HG03575 (cell line): Measurements from ENCODE around the gene AP1G2.
A peak's percentile ranks its signal among the peaks of the same experiment; 100 is the strongest.
"Not testable (repeated sequence)": the region's sequence is repeated elsewhere in the genome, so short reads cannot be mapped to it uniquely, and the experiment has no call there.

ENCODE experiments used
- ATAC-seq: cut with Tn5 transposase; IDR thresholded peaks from one replicate; pipeline ENCODE4 v1.9.1; 2021; ENCODE audit not compliant: unreplicated experiment, insufficient number of reproducible peaks, low FRiP score; ENCODE audit errors: extremely low read depth

AP1G2 gene

DNA sequence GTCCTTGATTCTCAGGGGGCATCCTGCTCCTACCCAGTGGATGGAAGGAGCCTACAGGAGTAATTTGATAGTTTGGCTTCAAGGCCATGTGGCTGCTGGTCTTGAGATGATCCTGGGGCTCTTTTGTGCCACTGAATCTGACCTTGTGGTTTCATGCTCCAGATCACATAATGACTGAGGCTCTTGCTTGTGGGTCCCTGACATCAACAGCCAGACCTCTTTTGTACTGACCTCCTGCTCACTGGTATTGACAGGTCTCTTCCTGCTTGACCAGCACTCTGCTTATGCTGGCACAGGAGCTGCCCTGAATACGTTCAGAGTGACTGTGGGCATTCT lies 34.2 kb upstream of the AP1G2 start:
- no peak for ATAC-seq

- no peak for ATAC-seq
Measured at GRCh38 chr14:23601424-23601823, 33.8 kb upstream of the AP1G2 start.

DNA sequence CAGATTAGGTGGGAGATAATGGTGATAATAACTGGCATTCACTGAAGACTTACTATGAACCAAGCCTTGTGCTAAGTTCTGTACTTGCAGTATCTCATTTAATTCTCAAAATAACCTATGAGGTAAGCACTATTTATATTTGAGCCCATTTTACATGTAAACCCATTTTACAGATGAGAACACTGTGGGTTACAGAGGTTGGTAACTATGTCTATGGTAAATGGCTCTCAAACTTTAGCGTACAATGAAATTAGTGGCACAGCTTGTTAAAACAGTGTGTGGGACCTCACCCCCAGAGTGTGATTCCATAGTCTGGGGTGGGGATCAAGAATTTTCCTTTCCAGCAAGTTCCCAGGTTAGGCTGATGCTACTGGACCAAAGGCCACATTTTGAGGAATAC lies 33.2 kb upstream of the AP1G2 start:
- no peak for ATAC-seq

- no peak for ATAC-seq
Measured at GRCh38 chr14:23600322-23600707, 32.7 kb upstream of the AP1G2 start.

DNA sequence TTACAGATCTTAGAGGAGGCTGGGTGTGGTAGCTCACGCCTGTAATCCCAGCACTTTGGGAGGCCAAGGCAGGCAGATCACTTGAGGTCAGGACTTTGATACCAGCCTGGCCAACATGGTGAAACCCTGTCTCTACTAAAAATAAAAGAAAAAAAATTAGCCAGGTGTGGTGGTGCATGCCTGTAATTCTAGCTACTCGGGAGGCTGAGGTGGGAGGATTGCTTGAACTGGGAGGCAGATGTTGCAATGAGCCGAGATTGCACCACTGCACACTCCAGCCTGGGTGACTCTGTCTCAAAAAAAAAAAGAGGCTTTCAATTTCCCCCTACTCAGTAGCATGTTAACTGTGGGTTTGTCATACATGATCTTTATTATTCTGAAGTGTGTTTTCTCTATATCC lies 26.6 kb upstream of the AP1G2 start:
- not testable (repeated sequence) for ATAC-seq

- ATAC-seq = no peak
Measured at GRCh38 chr14:23590198-23590597, 22.6 kb upstream of the AP1G2 start.

GRCh38 chr14:23589606-23590005 lies 22.0 kb upstream of the AP1G2 start:
- no peak for ATAC-seq

DNA sequence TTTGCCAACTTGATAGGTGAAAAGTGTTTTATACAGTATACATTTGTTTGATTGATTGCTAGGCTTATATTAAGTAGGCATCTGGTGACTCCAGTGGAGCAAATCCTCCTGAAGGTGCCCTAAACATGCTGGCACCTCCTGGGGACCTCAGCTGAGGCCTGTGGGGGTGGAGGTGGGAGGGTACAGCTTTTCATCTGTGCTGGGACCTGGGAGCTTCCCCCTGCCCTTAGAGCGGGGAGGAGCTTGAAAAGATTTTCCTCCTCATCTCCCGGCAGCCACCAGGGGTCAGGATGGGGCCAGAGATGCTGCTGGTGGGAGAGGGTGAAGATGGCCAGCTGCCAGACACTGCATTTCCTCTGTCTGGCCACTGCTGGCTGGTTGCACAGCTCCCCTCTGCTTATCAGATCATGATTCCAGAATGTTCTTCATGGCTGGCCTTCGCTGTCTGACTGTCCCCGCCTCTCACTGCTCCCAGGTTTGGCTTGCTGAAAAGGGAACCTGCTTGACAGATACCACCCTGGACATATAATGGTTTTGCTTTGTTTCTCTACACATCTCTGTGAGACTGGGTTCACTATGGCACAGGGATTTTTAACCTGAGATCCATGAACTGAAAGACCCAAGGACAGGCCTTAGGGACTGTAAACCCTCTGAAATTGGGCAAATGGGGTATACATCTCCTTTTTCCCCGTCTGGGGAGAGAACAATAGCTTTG lies 21.4 kb upstream of the AP1G2 start:
- ATAC-seq = peak; percentile 75

DNA sequence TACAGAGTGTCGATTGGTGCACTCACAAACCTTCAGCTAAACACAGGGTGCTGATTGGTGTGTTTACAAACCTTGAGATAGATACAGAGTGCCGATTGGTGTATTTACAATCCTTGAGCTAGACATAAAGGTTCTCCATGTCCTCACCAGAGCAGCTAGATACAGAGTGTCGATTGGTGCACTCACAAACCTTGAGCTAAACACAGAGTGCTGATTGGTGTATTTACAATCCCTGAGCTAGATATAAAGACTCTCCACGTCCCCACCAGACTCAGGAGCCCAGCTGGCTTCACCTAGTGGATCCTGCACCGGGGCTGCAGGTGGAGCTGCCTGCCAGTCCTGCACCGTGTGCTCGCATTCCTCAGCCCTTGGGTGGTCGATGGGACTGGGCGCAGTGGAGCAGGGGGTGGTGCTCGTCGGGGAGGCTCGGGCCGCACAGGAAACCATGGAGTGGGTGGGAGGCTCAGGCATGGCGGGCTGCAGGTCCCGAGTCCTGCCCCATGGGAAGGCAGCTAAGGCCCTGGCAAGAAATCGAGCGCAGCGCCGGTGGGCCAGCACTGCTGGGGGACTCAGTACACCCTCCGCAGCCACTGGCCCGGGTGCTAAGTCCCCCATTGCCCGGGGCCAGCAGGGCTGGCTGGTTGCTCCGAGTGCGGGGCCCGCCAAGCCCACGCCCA lies 17.1 kb upstream of the AP1G2 start:
- not testable (repeated sequence) for ATAC-seq

- not testable (repeated sequence) for ATAC-seq
Measured at GRCh38 chr14:23583761-23584526, 16.4 kb upstream of the AP1G2 start.

DNA sequence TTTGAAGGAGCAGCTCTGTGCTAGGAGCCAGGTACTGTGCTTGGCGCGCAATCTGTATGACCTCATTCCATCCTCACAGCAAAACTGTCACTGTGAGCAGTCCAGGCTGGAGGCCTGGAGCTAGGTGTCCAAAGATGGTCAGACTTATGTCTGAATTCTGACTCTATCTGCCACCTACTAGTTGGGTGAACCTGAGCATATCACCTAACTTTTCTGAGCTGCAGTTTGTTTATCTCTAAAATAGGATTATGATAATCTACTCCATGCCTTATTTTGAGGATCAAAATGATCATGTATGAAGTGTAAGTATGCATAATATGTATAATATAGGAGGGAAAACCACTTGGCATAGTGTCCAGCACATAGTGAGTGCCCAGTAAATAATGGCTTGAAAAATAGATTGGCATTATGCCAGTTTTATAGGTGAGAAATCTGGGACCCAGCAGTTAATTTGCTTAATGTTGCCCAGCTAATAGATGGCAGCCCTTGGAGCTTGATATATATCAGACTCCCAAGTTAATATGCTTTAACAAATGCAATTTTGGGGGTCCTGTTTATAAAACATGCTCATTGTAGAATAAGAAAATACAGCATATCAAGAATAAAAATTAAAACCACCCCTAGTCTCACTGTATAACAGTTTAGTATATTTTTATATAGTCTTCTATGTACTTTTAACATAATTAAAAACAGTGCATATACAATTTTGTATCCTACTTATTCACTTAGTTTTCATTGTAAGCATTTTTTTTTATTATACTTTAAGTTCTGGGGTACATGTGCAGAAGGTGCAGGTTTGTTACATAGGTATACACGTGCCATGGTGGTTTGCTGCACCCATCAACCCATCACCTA lies 15.5 kb upstream of the AP1G2 start:
- no peak for ATAC-seq

- no peak for ATAC-seq
Measured at GRCh38 chr14:23580948-23581281, 13.3 kb upstream of the AP1G2 start.

GRCh38 chr14:23580152-23580926 lies 12.7 kb upstream of the AP1G2 start:
- no peak for ATAC-seq

DNA sequence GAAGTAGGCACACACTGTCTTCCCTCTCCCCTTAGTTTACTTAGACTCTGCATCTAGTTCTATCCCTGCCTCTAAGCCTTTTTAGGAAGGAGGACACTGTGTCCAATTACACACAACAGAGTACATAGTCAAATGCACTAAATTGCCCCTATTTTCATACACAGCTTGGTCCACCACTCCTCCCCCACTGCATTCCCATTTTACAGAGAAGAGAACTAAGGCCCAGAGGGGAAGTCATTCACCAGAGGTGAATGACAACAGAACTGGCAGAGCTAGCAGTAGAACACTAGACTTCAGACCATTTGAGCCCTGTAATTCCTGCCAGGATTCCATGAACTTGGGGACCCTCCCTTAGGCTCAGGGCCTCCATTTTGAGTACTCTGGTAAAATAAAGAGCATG lies 12.1 kb upstream of the AP1G2 start:
- no peak for ATAC-seq

DNA sequence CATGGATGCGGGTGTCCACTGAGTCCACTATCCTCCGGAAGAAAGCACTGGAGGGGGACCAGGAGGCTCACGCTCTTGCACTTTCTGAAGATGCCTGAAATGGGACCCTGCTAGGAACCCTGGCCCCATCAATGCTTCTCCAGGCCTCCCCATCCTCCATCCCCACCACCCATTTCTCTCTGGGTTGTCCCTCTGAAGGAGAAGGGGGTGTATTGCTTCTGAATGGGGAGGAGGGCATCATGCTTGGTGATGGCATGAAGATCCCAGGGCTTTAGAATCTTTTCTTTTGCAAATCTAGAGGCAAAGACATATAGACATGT lies 11.7 kb upstream of the AP1G2 start:
- no peak for ATAC-seq

- ATAC-seq = no peak
Measured at GRCh38 chr14:23578560-23579310, 11.1 kb upstream of the AP1G2 start, which contains the start of gene JPH4. Gene JPH4 (minus strand): TSS chr14:23578790. CDS start chr14:23577453, 1,337 bp downstream.

- no peak for ATAC-seq
Measured at GRCh38 chr14:23577710-23578392, 10.3 kb upstream of the AP1G2 start.
